GM21786 (cell line): ENCODE measurements around the gene KCNK15.
"Not testable (repeated sequence)": the region's sequence is repeated elsewhere in the genome, so short reads cannot be mapped to it uniquely, and the experiment has no call there.

ENCODE experiments used
- ATAC-seq: cut with Tn5 transposase; IDR thresholded peaks from one replicate; pipeline ENCODE4 v1.9.1; 2021; ENCODE audit not compliant: unreplicated experiment

Gene KCNK15

DNA sequence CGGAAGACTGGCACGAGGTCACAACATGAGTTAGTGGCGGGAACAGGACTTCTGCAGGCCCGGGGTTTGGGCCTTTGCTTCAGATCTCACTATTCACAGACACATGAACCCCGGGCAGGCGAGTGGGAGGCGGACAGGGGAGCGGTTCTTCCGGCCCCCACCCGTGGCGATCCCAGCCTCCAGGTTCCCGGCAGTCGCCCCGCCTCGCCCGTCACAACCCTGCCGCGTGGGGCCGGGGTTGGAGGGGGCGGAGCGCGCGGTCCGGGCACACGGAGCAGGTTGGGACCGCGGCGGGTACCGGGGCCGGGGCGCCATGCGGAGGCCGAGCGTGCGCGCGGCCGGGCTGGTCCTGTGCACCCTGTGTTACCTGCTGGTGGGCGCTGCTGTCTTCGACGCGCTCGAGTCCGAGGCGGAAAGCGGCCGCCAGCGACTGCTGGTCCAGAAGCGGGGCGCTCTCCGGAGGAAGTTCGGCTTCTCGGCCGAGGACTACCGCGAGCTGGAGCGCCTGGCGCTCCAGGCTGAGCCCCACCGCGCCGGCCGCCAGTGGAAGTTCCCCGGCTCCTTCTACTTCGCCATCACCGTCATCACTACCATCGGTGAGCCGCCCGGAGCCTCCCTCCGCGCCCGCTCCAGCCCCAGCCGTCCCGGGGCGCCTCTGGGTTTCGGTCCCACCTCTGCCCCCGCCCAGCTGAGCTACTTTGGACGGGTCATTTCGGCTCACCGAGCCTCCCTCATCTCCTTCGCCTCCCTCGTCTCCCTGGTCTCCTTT lies at the start of gene KCNK15:
Gene KCNK15 (plus strand): TSS at position 268 of the 769 bp plus-strand sequence. CDS start 46 bp downstream, at position 314.
- no peak for ATAC-seq

DNA sequence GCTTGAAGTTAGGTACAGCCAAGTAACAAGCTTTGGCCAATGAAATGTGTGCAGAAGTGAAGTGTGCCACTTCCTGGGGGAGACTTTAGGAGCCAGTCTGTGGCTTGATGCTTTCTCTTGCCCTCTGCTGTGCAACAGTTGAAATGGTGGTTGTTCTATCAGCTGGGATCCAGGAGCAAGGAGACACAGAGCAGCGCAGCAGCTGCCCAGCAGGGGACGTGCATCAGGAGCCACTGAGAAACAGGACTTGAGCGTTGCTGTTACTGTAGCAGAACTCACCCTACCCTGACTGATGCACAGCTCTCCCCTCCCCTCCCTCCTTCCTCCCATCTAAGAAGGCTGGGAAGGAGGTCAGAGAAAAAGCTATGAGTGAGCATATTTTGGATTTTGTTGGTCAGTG lies 49.4 kb upstream of the KCNK15 start:
- no peak for ATAC-seq

DNA sequence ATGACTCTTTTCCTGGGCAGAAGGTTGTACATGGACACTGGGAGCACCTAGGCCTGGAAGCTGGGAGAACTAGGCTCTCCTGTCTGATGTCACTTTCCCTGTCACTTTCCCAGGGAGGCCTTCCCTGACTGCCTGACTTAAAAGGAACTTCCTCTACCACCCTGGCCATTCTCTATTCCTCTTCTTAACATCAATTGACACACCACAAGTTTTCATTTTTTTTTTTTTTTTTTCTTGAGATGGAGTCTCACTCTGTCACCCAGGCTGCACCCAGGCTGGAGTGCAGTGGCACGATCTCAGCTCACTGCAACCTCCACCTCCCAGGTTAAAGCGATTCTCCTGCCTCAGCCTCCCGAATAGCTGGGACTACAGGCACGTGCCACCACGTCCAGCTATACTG lies 48.6 kb upstream of the KCNK15 start:
- not testable (repeated sequence) for ATAC-seq

DNA sequence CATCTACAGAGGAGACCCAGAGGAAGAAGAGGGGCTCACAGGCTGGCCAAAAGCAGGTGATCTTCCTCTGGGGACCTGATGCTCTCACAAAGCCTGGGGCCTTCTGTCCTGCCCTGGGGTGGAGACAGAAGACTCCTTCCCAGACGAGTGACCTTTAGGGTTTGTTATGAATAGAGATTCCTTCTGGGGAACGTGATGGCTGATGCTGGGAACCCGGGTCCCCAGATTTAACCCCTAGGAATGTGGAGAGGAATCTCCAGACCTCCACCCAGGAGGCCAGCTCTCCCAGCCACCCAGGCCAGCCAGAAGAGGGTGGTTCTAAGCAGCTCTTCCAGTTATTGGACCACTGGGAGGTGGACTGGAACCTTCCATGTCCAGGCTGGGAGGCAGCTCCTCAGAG lies 47.3 kb upstream of the KCNK15 start:
- no peak for ATAC-seq

DNA sequence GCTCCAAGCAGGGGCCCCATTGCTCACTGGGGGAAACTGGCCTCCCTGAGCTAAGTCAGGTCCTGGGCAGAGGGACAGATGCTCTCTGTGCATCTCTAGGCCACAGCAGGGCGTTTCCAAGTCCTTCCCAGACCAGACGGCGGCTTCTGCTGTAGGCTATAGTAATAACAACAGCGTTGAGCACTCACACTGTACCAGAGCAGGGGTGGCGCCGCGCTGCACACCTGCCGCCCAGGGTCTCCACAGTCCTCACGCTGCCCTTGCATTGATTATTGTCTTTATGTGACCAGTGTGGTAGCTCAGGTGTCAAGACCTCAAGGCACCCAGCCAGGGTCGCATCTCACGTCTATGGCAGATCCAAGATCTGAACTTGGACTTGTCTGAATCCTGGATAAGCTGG lies 45.4 kb upstream of the KCNK15 start:
- ATAC-seq: no peak

DNA sequence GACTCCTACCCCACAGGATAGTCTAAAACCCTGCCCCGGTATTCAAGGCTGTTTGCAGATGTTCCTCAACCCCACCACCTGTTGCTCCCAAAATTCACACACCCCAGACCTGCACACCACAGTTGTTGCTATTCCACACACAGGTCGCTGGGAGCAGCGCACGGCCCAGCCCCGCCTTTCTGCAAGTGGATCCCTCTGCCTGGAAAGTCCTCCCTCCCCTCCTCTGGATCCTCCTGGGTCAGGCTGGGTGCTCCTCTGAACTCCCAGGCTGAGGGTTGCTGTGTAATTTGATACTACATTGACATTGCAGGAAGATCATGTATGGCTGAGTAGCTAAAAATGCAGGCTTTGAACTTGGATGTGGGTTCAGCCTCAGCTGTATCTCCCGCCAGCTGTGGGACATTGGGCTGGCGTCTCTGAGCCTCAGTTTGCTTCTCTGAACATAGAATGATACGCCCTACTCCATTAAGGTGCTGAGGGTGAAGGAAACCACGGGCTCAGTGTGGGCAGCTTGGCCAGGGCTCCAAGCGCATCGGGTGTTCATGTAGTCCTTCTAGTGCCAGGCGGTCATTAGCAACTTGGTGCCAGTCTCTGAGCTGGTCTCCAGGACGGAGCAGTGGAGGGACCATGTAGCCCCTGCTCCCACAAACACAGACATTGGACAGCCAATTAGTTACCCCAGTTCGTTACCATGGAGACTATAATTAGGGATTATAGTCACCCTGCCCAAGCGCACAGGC lies 44.4 kb upstream of the KCNK15 start:
- ATAC-seq: no peak

DNA sequence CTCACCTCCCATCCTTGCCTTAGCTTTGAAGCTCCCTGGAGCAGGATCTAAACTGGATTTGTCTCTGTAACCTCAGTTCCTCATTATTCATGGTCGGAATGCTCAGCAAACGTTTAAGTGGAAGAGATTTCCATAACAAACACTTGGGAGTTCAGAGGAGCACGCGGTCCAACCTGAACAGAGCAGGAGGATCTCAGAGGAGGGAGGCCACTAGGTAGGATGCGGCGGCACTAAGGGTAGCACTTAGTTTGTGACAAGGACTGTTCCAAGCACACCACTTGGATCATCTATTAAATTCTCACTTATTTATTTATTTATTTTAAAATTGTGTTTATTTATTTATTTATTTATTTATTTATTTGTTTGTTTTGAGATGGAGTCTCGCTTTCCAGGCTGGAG lies 43.8 kb upstream of the KCNK15 start:
- no peak for ATAC-seq

DNA sequence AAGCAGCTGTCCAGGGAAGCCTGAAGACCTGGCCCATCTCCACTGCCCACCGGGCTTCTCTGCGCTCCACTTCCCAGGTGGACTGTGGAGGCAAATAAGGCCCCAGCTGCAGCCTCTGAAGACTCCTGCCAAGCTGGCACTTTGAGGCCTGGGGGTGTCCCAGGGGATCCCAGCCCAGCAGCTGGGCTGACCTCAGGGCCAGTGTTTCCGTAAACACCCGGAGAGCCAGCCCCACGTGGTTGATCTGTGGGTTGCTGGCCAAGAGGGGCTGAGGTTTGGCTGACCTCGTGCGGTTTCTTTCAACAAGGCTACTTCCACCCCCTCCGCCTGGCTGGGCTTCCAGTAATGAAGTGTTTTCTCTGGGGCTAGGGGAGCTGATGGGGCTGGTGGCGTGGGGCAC lies 42.9 kb upstream of the KCNK15 start:
- no peak for ATAC-seq

DNA sequence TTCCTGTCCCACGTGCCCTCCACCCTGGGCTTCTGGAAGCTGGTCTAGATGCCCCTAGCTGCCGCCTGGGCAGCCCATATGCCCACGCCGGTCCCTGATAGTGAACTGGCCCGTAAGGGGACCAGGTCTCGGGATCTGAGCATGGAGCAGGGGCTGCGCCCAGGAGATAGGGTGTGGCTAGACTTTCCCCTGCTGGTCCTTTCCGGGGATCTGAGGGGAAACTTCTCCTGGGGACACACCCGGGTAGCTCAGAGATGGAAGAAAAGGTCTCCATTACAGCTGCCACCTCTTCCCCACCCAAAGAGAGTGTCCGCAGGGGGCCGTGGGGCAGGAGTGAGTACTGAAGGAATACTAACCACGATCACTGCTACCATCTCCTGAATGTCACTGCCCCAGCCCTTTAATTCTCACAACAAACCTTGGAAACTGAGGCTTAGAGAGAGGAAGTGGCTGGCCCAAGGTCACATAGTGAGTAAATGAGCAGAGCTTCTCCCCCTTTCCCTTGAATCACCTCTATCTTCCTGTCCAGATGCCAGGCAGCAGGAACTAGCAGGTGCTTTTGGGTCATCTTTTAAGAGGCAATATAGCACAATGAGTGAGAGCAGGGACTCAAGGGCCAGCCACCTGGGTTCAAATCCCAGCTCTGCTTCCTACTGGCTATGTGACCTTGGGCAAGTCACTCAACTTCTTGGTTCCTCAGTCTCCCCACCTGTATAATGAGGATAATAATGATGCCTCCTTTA lies 42.3 kb upstream of the KCNK15 start:
- no peak for ATAC-seq

DNA sequence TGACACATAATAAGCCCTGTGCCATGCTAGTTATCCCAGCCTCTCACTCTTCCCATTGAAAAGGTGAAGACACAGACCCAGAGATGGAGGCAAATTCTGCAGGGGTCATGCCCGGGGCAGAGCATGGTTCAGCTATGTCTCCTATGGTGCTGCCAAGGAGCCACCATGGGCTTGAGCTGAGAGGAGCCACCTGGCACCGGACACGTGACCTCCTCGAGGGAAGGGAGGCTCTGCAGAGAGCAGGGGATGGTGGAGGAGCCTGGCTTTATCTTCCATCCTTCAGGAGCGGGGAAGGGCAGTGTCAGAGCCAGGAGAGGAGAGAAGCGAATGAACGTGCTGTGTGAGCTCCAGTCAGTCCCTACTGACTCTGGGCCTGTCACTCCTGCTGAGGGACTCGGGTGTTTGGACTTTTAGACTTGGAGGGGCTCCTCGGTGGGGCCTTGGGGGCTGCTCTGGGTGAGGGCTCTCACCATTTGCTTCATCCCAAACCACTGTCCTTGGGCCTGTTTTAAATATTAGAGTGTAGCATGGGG lies 41.6 kb upstream of the KCNK15 start:
- ATAC-seq: no peak

DNA sequence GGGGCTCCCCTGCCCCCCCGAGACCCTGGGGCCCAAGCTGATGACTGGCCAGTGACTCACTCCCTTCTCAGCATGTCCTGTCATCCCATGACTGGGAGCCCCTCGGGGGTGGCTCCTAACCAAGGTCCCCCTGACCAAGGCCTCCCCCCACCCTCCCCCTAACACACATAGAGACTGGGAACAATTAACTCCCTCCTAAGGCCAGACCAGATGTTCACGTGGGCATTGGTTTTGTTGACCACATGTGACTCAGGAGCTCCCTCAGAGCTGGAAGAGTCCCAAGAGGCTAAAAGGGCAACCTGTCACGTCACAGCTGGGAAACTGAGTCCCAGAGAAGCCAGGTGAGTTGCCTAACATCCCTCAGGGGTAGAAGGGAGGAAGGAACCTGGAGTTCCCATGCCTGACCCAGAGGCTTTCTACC lies 41.1 kb upstream of the KCNK15 start:
- no peak for ATAC-seq

DNA sequence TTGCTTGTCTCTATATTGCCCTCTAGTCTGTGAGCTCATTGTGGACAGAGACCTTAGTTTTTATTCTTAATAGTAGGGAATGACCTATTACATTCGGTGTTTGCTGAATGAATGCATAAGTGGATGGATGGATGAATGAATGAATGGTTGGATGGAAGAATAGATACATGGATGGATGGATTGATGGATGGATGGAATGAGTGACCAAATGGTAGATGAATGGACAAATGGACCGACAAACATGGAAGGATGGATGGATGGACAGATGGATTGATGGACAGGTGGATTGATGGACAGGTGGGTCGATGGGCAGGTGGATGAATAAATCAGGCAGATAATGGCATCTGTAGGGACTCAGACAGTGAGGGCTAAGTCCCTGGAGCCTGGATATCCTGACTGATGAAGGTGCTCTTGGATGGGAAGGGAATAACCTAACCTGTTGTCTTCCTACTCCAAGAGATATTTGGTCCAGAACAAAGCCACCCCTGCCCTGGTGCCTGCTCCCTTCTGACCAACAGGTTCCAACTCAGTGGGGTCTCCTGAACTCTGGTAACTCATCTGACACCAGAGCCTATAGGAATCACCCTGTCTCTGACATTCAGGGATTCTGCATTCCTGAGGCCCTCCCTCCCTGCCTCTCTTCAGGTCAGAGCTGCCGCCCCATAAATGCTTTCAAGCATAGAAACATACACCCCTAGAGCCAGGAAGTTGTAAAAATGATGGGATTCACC lies 40.1 kb upstream of the KCNK15 start:
- ATAC-seq: no peak

DNA sequence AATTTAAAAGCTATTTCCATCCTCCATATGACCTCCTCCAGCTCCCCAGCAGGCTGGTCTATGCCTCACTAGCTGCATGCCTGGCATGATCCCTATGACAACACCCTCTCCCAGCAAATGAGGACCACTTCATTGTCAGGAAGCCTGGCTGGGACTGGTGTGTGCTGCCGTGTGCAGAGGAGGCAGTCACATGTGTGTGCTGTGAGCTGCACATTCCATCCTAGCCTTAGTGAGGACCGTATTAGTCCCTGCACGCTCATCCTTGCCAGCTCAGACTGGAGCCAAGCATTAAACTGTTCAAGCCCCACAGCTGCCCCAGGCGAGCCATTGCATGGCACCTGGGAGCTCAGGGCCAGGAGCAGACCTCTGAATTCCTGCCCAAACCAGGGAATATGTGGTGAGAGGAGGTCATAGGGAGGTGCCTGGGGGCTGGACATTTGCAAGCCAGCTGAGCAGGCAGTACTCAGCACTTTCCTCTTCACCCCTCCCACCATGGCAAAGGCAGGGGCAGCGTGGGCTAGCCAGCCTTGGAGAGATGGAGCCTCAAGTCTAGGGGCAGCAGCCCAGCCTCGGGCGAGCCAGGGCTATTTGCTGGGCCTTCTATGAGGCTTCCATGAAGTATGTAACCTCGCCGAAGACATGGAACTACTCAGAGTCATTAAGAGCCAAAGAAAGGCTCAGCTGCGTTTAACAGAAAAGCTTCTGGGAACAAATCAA lies 39.2 kb upstream of the KCNK15 start:
- no peak for ATAC-seq

DNA sequence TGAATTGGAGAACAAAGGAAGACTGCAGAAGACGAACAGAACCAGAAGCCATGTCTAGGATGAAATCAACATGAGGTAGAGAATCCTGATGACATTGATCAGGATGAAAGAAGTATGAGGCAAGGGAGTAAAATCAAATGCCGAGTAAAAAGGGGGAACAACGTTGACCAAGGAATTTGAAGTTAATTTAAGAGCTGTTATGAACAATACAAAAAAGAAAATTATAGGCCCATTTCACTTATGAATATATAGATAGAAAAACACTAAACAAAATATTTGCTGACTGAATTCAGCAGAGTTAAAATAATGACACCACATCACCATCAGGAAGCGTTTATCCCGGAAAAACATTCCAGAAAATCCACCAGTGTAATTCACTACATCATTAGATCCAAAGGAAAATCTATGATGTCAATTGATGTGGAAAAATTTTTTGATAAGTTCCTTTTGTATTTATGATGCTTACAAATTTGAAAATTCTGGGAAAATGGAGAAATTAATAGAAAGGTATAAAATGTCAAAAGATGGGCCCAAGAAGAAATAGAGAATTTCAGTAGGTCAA lies 38.6 kb upstream of the KCNK15 start:
- no peak for ATAC-seq

DNA sequence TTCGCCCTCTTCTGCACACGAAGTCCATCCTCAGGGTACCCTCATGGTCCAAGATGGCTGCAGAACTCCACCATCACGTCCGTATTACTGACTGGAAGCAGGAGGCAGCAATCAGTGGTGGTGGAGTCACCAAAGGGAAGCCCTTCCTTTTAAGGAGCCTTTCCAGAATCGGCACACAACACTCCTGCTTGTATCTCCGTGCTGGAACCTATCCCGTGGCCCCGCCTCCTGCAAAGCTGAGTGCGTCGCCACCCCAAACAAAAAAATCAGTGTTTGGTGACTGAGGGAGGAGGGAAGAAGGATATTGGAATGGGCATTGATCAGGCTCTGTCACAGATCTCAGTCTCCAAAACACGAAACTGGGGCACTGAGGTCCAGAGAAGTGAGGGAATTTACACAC lies 36.3 kb upstream of the KCNK15 start:
- no peak for ATAC-seq

DNA sequence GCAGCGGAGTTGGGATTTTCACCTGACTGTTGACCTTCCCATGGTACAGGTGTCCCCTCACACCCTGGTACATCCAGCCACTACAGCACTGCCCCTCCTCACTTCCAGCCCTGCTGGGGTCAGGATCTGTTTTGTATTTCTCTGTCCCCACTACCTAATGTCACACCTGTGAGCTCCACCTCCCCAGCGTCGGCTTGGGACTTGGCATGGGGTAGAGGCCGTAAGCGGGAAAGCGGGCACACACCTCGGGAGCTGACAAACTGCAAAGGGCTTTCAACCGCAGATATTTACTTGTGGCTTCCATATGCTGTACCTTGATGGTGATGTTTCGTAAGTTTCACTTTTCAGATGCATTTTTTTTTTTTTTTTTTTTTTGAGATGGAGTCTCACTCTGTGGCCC lies 35.9 kb upstream of the KCNK15 start:
- no peak for ATAC-seq

DNA sequence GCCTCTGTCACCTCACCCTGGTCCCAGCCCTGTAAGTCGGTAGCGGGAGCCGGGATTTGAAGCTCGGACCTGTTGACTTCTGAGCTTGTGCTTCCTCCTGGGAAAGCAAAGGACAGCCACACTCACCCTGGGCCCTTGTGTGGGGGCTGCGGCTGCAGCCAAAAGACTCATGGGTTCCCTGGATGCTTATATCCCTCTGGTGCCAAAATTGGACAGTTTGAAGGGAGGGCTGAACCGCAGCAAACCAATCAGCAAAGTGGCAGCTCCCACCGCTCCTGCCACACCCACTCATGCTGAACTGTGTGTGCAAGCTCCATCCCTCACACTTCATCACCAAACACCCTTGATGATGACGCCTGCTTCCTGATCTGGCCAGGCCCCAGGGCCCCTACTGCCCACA lies 34.4 kb upstream of the KCNK15 start:
- no peak for ATAC-seq

DNA sequence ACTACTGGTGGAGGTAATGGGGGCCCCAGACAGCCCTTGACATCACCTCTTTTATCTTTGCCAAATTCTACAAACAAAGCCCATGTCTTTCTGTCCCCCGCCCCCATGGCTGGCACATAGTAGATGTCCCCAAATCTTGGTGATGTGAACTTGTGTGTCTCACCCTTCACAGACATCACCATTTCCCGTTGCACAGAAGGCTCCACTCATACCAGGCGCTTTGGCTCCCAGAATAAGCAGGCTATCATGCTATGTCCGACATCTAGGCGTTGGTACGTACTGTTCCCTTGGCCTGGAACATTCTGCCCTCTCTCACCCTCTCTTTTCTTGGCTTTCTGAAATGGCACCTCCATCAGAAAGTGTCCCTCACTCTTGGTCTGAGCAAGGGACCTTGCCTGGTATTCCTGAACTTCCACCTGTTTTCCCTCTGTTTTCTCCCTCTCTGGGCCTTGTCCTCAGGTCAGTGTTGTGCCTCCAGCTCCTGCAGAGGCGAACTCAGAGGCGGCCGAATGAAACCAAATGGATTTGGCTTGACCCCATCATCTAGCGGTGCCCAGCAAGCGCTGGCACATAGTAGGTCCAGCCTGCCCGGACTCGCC lies 31.5 kb upstream of the KCNK15 start:
- no peak for ATAC-seq

DNA sequence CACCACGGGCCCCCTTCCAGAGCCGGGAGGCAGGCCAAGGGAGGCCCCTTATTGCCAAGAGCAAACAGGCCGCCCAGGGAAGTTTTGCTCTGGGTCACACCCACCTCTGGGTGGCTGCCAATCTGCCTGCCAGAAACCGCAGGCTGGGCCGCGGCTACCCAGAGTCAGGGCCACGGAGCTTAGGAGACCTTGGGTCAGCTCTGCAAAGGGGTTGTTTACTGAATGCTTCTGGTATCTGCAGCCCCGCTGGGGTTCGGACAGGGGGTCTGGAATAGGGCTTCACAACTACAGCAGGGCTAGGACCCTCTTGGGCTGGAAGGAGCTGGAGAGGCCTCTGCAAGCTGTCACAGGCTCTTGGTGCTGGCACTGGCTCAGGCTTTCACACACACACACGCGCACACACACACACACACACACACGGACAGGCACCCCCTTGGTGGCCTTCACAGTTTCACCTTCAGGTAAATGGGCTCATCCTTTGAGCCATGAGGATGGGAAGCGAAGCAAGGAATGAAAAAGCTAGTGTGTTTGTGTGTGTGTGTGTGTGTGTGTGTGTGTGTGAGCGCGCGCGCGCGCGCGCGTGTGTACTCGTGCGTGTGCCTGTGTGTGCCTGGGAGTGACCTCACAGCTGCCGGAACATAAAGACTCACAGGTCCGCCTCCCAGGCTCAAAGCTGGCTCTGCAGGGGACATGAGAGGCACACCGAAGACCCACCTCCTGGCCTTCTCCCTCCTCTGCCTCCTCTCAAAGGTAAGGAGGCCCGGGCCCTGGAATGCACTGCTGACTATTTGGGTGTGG lies 30.8 kb upstream of the KCNK15 start, which contains the start of gene CCN5:
Gene CCN5 (plus strand): TSS at position 669 of the 798 bp plus-strand sequence. CDS start 22 bp downstream, at position 691.
- ATAC-seq: no peak
